A204.1 (cell line): Measurements from ENCODE around the gene SEC14L1.

Experiments
- FAIRE-seq: peaks from 2 replicates; lab custom pipeline; 2012; peaks lifted over from hg19 to GRCh38; lab: Jason Lieb, UNC

Gene SEC14L1

DNA sequence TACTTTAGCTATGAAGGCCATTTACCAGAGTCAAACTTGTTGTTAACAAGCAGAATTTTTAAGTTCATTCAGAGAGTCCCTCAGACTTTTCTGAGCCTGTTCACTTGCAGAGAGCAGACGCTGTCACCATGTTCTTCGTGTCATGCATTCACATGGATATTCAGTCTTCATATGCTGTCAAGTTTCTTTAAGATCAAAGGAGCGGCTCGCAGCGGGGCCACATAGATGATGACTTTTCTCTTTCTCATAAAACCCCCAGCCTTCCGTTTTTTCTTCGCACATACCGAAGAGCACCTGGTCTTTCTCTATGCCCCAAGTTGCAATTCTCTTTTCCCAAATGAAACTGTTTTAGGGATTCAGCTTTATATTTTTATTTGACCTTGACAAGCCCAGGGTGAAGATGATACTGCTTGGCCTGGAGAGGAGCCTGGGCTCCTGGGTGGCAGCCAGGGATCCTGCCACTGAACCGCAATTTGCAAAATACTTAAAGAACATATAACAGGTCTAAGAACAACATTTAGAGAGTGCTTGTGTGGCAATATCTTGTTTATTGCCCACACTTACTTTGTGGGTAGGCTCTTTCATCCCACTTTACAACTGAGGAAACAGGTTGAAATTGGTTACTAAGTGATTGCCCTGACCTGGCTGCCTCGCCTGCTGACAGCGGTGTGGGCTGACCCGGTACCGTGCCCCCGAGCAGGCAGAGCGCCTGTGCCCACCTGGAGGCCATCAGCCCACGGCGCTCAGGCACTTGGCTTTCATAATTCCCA is 22.9 kb downstream of the SEC14L1 start:
- no peak for FAIRE-seq

DNA sequence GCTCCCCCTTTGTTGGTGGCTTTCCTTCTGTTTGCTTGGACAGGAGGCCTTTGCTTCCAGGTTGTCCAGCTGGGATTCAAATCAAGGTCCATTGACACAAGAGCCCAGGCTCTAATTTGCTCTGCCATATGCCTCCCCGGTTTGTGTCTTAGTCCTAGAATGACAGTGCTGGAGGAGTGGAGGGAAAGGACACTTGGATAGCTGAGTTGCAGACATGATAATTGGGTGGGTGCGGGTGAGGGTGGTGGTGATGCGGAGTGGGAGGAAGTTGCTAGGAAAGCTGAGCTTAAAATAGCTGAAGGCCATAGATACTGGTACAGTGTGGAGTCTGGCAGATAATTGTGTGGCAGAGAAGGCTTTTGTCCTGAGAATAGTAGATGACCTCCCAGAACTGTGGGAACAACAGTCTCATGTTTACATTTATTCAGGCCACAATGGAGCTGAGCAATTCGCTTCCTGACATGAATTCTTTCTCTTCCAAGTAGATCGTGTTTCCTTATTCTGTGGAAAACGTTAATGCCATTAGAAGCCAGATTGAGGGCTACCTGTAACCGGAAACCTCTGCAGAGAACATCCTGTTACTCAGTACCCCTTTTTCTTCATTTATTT is 23.8 kb downstream of the SEC14L1 start:
- FAIRE-seq: no peak

DNA sequence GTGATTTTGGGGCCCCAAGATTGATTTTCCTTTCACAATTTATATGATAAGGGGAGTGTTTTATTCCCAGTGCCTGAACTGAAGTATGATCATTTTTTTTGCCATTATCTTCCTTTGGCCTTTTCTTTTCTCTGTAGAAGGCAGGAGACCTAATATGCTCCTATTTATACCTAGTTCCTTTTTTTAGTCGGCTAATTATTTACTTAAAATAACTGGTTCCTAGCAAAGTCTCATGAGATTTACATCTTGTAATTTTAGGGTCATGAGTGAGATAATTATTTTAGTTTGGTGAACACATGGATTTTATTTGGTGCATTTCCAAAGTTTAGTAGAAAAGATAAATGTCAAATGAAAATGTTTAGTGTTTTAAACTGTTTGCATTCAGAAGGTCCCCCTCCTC is 24.8 kb downstream of the SEC14L1 start:
- no peak for FAIRE-seq

DNA sequence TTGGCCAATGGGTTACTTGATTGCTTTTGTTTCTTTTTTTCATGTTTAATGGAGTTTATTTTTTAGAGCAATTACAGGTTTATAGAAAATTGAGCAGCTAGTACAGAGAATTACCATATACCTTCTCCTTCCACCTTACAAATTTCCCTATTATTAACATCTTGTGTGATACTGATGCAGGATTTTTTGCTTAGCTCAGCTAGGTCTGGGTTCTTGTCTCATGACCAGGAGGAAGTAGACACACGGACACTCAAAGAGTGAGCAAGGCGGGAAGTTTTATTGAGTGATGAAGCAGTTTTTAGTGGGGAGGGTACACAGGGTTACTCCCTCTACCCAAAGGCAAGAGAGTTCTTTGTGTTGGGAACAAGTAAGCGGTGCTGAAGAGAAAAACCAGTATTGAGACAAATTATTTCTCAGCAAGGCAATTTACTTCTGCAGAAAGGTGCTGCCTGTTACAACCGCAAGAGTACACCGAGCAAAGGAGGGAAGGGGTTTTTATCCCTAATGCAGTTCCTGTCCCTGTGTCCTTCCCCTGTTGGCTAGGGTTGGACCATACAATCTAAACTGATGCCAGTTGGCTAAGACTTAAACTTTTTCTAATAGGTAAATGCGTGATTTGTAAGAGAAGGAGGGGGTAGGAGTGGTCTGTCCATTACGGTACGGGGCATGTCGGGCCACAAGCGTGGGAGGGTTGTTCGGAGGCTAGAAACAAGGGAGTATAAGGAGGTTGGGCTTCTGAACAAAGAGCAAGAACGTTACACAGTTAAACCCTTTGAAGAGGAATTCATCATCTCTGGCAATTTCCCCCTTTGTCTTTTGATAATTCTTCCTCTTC is 26.9 kb downstream of the SEC14L1 start:
- FAIRE-seq: no peak

DNA sequence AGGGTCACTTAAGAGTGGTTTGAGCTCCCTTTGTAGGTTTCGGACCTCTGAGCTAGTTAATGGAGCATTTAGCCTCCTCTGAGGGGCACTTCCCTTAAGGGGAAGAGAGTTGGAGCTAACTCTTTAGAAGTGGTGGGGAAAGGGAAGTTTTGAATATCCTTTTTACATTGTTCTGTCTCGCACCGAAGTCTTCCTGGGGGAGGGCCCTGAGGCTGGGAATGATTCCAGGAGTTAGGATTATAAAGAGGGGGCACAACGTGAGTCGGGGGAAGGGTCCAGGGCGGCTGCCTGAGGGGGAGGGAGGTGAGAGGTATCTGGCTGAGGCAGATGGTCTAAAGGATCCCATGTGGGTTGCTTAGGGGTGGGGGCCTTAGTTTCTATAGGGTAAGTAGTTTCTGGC is 32.3 kb downstream of the SEC14L1 start:
- FAIRE-seq: no peak

DNA sequence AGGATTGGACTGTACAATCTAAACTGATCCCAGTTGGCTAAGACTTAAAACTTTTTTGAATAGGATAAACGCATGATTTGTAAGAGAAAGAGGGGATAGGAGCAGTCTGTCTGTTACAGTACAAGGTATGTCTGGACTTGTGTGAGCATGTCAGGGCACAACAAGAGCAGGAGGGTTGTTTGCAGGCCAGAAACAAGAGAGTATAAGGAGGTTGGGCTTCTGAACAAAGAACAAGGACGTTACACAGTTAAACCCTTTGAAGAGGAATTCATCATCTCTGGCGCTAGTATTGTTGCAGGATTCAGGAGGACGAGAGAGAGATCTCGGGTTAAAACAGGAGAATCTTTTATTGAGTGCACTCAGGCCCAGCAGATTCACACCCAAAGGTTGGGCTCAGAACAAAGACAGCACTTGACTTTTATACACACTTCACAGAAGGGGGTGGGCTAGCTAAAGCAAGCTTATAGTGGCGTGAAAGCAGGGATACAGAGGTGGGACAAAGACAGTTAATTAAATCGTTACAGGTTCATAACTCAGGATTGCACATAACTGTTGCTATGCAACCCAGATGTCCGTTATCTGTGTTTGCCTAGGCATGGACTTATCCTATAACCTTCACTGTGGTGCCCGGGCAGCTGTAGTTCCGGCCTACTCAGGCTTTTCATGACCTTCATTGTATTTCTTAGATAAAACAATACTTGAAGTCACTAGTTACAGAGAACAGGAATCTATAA is 34.3 kb downstream of the SEC14L1 start:
- no peak for FAIRE-seq

DNA sequence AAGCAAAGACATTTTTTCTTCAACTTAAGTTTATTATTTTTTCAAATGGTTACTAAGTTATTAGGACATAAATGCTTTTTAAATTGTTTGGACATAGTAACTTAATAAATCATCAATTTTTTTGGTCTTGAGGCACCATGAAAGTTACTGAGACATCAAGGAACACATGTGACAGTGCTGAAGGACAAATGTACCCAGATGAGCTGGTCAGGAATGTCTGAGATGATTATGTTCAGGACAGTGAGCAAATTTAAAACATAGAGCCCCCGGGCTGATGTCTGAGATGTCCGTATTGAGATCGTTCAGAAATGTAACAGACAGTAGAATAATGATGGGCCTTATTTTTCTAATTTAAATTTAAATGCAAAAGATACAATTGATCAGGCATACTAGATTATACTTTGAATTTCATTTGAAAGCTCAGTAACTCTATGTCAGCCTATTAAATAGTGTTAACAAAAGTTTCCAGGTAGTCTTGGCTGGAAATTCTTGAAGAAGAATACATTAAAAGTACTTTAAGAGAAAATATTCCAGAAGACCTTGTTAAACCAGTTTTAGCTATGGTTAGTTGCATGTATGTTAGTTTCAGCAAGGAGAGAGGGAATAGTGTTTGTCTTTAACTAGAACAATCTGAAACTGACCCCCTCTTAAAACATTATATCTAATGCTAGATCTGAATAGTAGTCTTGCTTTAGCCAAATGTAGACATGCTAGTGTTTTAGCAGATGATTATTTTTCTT is 36.4 kb downstream of the SEC14L1 start:
- FAIRE-seq: no peak

DNA sequence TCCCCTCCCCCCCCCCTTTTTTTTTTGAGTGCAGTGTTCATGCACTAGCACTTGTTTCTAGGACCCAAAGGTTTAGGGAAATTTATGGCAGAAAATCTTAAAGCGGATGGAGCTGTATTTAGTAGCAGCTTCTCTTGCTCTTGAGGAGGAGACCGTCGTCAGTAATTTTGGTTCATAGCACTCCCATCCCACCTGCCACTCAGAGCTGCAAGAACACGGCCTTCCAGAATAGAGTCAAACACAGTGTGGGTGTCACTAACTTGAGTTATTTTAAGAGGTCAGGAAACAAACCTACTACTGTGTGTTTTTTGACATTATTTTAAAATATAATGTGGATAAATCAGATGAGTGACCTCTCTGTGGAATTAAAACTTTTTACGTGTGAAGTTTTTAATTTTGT is 37.3 kb downstream of the SEC14L1 start:
- no peak for FAIRE-seq

DNA sequence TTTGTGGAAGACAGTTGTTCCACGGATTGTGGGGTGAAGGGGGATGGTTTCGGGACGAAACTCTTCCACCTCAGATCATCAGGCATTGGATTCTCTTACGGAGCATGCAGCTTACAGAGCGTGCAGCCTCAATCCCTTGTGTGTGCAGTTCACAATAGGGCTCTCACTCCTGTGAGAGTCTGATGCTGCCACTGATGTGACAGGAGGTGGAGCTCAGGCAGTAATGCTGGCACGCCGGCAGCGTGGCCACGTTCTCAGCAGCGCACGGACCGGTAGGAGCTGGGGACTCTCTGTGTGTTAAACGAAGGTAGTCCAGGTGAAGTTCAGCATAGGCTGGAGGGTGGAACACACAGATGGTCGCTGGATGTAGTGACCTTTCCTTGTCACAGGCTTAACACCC is 37.8 kb downstream of the SEC14L1 start:
- no peak for FAIRE-seq

DNA sequence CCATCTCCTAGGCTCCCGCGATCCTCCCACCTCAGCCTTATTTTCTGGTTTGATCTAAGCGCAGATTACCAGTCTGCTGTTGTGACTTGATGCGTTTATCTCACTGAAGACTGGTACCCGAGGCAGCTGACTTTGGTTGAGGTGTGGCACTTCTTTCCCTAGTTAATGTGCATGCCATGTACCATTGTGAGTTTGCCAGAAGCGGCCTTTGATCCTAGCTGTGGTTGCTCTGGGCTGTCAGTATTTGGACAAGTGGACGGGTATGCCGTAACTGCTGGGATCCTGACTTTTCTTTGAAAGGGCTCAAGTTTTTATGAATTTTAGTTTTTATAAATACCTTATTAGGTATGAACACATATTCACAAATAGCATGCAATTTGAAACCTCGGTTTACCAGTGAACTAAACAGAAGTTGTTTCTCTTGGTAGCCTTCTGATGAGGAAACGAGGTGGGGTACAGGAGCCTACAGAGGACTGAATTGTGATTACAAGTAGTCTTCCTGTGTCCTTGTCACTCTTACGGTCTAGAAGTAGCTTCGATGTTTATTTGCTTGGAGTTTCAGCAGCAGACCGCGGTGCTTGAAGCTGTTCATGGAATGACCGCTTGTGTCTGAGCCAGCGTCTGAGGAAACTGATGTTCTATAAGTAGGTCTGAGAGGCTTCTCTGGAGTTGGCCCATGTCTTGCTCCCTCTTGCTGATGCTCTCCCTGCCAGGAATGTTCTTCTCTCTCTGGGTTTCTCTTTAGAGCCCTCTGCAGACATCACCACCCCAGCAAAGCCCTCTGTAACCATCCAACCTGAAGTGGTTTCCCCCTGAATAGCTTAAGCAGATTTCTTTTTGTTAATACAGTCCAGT is 40.0 kb downstream of the SEC14L1 start:
- no peak for FAIRE-seq

DNA sequence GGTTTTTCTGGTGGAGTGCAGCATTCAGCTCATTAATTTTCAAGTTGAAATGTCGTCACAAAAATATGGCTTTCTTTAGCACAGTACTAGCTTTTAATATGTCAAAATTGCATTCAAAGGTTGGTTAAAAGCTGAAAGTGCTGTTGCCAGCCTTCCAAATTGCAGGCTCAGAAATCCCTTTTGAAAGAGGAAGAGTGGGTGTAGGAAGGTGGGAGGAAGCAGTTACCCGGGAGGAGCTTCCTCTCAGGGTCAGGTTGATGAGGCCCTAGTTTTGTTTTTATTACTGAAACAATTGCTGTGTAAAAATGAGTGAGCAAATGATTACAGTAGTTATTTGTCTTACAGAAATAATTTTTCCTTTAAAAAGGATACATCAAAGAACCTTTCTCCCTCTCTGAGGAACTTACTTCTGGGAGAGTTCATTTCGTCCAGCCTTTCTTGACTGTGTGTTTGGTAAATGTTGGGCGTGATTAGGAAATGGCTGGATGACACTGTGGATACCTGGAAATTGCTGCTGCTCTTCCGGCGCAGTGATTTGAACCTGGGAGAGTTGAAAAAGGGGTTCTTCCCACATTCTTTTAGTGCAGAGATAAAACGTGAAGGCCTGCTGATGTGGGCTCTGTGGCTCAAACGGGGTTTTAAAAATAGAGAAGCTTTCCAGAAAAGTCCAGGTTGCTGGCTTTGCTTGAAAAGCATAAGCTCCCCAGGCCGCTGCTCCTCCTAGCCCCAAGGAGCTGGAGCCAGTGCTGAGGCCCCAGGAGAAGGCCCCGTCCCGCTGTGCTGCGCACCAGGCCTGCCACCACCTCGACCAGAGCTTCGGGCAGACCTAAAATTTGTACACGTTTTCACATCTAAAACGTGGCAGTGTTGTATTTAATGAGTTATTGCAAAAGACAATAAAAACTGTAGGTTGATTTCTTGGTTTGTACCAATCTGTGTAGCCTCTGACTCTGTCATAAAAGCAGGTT is 41.7 kb downstream of the SEC14L1 start:
- no peak for FAIRE-seq

DNA sequence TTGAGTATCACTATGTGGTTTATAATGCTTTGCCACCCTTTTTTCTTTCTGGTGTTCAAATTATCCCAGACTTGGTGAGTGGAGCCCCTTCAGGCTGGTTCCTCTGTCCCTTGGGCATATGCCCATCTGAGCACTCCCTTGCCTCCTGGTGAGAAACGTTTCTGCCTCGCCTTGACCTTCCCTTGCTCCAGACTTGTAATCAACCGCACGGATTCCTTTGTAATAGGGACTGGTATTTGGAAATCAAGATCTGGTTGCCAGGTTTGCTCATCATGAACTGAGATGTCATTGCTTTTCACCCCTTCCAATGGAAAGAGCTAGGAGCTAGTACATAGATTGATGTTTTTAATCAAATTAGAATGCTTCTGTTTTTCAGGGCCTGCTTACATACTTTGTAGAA is 43.7 kb downstream of the SEC14L1 start:
- FAIRE-seq: no peak

DNA sequence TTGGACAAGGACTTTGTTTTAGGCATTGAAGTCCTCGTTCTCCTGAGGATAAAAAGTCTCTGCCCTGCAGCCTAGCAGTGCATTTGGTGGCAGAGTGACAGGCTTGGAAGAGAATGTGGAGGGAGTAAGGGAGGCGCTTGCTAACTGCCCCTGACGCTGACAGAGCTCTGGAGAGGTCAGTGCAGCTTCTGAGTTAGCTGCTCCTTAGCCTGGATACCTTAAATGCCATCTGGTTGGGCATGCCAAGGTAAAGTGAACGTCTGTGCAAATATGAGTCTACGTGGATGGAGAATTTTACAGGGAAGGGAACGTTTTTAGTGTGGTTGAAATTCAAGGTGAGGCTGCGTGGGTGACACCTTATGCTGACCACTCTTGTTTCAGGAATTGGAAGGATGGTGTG is 44.4 kb downstream of the SEC14L1 start:
- no peak for FAIRE-seq

DNA sequence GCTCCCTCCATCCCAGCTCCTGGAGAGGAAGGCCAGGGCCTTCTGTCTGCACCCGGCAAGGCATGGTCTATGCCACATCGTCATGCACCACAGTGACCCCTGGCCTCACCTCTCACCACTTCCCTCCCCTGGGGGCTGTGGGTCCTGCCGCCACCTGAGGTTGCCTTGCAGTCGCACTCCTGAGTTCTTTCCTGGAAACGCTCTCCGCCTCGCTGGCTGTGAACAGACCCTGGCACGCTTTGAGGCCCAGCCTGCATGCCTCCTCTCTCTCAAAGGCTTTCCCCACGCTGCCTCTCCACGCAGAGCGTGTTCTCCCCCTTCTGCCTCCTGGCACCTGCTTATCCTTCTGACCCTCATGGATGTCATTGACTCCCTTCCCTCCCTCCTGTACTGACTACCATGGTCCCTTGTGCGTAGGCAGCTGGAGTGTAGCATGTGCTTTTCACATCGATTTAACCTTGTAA is 45.4 kb downstream of the SEC14L1 start:
- no peak for FAIRE-seq

DNA sequence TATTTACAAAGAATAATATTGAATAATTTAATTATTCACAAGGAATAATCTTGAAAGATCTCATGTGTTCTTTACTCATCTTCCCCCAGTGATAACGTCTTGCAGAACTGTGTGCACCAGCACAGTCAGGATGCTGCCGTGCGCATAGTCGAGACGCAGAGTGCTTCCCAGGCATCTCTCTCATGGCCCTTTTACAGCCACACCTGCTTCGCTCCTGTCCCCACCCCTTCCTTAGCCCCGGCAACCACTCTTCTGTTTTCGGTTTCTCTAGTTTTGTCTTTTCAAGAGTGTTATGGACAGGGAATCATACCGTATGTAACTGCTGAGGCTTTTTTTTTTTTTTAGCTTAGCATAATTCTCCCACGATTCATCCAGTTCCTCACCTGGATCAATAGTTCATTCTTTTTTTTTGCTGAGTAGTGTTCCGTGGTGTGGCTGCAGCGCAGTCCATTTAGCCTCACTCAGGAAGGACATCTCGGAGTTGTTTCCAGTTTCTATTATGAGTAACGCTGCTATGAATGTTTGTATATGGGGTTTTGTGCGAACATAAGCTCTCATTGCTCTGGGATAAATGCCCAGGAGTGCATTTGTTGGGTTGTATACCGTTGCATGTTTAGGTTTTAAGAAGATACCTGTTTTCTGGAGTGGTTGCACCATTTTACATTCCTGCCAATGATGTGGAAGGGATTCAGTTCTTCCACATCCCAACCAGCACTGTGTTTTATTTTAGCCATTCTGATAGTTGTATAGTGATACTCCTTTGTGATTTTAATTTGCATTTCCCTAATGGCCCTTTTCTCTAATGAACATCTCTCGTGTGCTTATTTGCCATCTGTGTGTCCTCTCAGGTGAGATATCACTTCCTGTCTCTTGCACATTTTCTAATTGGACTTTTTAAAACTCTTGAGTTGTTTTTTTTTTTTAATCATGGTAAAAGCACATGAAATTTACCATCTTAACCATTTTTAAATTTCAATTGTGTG is 47.6 kb downstream of the SEC14L1 start:
- FAIRE-seq: no peak

DNA sequence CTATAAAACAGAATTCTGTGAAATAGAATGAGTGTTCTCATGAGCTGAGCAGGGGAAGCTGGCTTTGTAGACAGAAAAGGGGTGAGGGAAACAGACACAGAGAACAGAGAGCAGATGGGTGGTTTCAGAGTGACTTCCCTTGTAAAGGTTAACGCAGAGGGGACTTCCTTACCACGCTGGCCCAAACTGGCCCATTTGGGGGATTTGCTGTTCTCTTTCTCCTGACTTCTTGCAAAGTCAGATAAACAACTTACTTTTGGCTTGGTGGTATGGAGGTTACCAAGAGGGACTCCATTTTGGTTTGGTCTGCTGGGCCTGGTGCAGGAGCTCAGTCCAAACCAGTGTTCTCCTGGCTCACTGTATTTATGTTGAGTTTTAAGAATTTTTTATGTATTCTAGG is 48.4 kb downstream of the SEC14L1 start:
- no peak for FAIRE-seq

DNA sequence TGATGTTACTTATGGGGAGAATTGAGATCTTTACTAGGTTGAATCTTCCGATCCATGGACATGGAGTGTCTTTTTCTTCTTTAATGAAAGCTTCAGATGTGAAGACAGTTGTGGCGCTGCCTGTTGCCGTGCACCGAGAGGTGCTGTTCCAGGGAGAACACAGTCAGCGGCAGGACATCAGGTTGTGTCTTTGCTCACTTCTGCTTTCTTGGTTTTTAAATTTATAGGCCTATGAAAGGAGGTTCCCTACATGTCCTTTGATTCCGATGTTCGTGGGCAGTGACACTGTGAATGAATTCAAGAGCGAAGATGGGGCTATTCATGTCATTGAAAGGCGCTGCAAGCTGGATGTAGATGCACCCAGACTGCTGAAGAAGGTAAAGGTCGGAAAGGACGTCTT is 49.8 kb downstream of the SEC14L1 start:
- FAIRE-seq: no peak

DNA sequence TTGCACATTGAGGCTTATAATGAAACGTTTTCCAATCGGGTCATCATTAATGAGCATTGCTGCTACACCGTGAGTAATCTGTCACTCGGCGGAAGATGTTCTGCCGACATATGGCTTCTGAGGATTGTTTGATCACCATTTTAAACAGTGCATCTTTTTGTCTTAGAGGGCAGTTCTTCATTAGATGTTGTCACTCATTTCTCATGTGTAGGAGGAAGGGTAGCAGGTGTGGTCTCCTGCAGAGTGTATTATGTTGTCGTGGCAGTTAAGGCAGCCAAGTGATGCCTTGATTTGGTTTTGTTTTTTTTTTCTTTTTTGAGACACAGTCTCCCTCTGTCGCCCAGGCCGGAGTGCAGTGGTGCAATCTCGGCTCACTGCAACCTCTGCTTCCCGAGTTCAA is 50.5 kb downstream of the SEC14L1 start:
- FAIRE-seq: no peak
